HG02884 (cell line): ENCODE measurements around the gene ZNF687.

Experiments used
- ATAC-seq: cut with Tn5 transposase; IDR thresholded peaks from one replicate; pipeline ENCODE4 v1.9.1; 2021; ENCODE audit warnings: mild to moderate bottlenecking, moderate library complexity; ENCODE audit not compliant: unreplicated experiment

Gene ZNF687, protein sequence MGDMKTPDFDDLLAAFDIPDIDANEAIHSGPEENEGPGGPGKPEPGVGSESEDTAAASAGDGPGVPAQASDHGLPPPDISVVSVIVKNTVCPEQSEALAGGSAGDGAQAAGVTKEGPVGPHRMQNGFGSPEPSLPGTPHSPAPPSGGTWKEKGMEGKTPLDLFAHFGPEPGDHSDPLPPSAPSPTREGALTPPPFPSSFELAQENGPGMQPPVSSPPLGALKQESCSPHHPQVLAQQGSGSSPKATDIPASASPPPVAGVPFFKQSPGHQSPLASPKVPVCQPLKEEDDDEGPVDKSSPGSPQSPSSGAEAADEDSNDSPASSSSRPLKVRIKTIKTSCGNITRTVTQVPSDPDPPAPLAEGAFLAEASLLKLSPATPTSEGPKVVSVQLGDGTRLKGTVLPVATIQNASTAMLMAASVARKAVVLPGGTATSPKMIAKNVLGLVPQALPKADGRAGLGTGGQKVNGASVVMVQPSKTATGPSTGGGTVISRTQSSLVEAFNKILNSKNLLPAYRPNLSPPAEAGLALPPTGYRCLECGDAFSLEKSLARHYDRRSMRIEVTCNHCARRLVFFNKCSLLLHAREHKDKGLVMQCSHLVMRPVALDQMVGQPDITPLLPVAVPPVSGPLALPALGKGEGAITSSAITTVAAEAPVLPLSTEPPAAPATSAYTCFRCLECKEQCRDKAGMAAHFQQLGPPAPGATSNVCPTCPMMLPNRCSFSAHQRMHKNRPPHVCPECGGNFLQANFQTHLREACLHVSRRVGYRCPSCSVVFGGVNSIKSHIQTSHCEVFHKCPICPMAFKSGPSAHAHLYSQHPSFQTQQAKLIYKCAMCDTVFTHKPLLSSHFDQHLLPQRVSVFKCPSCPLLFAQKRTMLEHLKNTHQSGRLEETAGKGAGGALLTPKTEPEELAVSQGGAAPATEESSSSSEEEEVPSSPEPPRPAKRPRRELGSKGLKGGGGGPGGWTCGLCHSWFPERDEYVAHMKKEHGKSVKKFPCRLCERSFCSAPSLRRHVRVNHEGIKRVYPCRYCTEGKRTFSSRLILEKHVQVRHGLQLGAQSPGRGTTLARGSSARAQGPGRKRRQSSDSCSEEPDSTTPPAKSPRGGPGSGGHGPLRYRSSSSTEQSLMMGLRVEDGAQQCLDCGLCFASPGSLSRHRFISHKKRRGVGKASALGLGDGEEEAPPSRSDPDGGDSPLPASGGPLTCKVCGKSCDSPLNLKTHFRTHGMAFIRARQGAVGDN

DNA sequence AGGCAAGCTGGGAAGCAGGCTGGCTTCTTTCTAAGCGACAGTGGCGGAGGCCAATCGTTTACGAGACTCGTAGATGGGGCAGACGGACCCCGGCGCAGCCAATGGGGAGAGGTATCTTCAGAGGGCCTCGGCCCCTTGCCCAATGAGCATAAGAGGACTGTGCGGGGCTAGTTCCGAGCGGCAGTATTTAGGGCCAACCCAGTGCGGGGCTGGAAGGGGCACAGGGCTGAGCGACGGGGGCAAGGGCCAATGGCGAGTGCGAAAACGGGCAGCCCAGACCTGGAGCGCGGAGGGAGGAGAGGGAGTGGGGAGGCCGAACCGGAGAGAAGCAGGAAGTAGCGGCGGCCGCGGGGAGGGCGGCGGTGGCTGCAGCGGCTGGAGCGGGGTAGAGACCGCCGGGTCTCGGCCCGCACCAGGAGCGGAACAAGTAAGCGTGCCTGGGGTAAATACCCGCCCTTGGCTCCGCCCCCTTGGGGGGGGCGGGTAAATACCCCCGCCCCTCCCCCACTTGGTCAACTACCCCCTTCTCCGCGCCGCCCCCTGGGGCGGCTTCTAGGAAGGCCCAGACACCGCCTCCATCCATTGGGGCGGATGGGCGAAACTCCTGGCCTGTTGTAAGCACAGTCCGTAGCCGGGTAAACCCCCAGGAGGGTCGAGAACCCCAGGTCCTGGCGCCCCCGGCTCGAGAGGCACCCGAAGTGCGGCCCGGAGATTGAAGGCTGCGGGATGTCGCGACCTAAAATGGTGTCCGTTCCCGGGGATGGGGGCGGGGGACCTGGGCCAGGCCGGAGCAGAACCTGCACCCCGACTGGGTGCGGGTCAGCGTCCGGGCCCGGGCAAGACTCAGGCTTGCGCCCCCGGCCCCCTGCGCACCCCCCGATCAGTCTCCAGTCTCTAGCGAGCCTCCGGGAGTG, at the start of gene ZNF687:
ZNF687 (plus strand) TSS at position 331 of the 914 bp plus-strand sequence. CDS start 3,993 bp downstream, outside the sequence.
- peak; percentile 88 for ATAC-seq

GRCh38 chr1:151235235-151235634, 46.9 kb upstream of the ZNF687 start:
- ATAC-seq = no peak

- ATAC-seq = no peak
Measured at GRCh38 chr1:151237678-151238466, 44.2 kb upstream of the ZNF687 start.

GRCh38 chr1:151238467-151238739, 43.7 kb upstream of the ZNF687 start:
- no peak for ATAC-seq

DNA sequence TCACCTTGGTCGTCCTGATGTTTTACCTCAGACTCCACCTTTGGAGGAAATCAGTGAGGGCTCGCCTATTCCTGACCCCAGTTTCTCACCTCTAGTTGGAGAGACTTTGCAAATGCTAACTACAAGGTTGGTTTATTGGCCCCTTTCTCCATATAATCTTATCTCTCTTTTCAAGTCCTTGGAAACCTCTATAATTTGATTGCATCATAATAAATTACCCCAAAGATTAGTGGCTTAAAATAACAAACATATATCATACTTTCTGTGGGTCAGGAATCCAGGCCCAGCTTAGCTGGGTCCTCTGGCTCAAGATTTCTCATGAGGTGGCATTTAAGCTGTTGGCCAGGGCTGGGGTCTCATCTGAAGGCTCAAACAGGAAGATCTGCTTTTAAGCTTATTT, 39.7 kb upstream of the ZNF687 start:
- ATAC-seq = no peak

DNA sequence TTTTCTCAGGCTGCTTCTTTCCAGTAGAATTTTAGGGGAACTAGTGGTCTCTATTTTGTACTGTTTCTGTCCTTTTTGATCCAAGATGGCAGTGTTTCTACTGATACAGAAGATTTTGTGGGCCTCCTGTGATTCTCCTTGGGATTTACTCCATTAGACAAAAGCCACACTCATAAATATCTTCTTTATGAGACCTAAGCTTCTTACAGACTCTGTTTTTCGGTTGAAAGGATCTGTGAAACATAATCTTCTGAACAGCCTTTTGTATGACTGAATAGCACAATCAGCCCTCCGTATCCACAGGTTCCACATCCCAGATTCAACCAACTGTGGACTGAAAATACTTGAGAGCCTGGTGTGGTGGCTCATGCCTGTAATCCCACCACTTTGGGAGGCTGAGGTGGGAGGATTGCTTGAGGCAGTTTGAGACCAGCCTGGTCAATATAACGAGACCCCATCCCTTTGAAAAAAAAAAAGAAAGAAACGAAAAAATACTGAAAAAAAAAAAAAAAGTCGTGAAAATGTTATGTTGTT, 38.3 kb upstream of the ZNF687 start:
- ATAC-seq = no peak

GRCh38 chr1:151246786-151247185, 35.3 kb upstream of the ZNF687 start:
- ATAC-seq = no peak

- peak; percentile 51 for ATAC-seq
Measured at GRCh38 chr1:151251656-151252470, 30.2 kb upstream of the ZNF687 start.

GRCh38 chr1:151254217-151255213, 27.6 kb upstream of the ZNF687 start, which contains the start of gene PSMD4:
Gene PSMD4, plus strand, starts transcription at chr1:151254734. Its CDS starts 49 bp downstream, at chr1:151254783.
- peak; percentile 88 for ATAC-seq

GRCh38 chr1:151255381-151255780, 26.7 kb upstream of the ZNF687 start:
- no peak for ATAC-seq

DNA sequence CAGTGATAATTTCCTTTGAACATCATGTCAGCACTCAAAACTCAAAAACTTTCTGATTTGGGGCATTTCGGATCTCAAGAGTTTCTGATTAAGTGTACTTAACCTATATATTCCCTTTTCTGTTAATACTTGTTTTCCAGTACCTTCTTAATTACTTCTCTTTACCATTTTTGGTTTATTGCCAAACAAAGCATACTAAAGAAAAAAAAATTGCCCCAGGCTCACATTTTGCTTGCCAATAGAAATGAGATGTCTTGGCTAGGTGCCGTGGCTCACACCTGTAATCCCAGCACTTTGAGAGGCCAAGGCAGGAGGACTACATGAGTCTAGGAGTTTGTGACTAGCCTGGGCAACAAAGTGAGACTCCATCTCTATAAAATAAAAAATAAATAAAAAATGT, 22.7 kb upstream of the ZNF687 start:
- no peak for ATAC-seq

DNA sequence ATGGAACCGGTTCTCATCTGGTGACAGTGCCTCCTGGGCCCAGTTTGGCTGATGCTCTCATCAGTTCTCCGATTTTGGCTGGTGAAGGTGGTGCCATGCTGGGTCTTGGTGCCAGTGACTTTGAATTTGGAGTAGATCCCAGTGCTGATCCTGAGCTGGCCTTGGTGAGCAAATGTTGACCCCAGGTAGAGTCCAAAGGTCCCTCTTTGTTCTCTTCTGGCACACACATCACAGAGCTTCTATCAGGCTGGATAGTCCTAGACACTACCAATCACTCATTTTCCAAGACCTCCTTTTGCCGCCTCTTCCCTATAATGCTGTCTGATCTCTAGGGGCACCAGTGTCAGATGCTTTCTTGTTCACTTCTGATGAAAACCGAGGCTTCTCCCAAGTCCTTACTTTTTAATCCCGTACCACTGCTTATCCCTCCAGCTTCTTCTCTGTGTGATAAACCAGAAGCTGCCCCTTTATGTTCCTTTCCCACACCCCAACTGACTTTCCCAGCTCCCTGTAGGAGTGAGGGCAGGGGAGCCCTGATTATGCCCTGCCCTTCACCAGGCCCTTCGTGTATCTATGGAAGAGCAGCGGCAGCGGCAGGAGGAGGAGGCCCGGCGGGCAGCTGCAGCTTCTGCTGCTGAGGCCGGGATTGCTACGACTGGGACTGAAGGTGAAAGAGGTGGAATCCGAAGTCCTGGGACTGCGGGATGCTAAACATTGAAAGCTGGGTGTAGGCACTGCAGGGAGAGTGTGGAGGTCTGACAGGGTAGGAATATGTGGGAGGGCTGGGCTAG, 16.5 kb upstream of the ZNF687 start:
- ATAC-seq = no peak

GRCh38 chr1:151266315-151266714, 15.8 kb upstream of the ZNF687 start:
- no peak for ATAC-seq

- ATAC-seq = no peak
Measured at GRCh38 chr1:151266821-151267220, 15.3 kb upstream of the ZNF687 start.

DNA sequence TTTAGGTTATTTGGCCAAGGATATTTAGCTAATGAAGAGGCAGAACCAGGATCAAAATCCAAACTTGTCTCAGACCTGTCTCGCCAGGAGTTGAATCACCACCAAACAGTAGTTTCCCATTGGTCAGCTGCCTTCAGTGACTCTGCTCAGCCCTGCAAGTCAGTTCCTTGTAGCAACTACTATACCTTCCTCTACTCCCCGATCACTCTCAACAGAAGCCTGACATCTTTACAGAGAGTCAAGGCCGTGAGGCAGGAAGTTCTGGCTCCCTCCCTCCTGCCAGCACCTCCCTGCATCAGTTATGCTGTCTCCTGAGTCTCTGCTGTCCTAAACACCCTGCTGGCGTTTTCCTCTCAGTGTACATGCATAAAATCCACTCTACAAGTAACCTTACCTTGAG, 14.3 kb upstream of the ZNF687 start:
- no peak for ATAC-seq

DNA sequence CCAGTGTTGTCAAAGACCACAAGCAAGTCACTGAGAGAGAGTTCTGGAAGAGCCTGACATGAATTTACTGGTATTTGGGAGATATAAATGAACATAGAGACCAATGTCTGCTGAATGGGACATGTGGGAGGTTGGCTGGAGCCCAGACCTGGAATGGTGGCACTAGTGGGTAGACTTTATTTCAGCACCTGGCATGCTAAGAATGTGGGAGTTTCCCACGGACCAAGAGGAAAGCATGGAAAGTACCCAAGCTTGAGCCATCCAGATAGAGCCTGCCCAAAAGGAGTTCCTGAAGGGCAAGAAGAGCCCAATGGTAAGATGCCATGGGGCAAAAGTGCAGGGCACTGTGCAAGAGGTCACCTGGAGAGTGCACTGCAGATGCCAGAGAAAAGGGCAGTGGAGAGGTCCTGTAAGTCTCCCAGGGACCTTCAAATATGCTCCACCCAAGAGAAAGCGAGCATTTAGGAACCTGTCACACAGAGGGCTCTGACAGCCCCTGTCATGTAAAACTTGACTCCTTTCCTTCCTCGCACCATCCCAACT, 8.1 kb upstream of the ZNF687 start:
- no peak for ATAC-seq
